Body of pancreas (tissue), 4 donors: Measurements from ENCODE around the gene FBXO34. TPM values are rescaled to one million over a fixed set of nuclear protein-coding genes. Genes with fewer than 3 reads are reported as not detected.

Source experiments
- ATAC-seq: fragments of 150-250 bp; one replicate; pipeline ENCODE4 v1.9.1; 2016
- DNase-seq, 4 donors: peaks; one replicate each; pipeline ENCODE4 v3.0.0-alpha.2; 2019
- H3K27ac ChIP-seq, 4 donors: fragments of 200-600 bp; sonication (generic); 1 replicate in 3 of 4; 2 replicates in 1 of 4; pipeline versions ENCODE4 v1.5.1 to v1.6.1; 2016 to 2019; ENCODE audit warnings: mild to moderate bottlenecking in 1 of 4, mixed read lengths in 1 of 4, moderate library complexity in 1 of 4
- H3K27me3 ChIP-seq, 2 donors: fragments of 200-600 bp; sonication (generic); one replicate each; pipeline ENCODE4 v1.6.0; 2016; ENCODE audit warnings: mild to moderate bottlenecking in 1 of 2
- H3K36me3 ChIP-seq, 2 donors: fragments of 200-600 bp; sonication (generic); replicated peaks in 1 of 2; 2 replicates each; pipeline ENCODE4 v1.5.1; 2016; ENCODE audit warnings: low read depth in 2 of 2; ENCODE audit not compliant: insufficient read depth in 1 of 2
- H3K4me1 ChIP-seq: fragments of 200-600 bp; sonication (generic); one replicate; pipeline ENCODE4 v1.6.0; 2016
- H3K4me3 ChIP-seq, 2 donors: fragments of 200-600 bp; sonication (generic); 1 replicate in 1 of 2; 2 replicates in 1 of 2; pipeline ENCODE4 v1.5.1; 2016 to 2019
- H3K9me3 ChIP-seq, 3 donors: fragments of 200-600 bp; sonication (generic); 1 replicate in 2 of 3; 2 replicates in 1 of 3; pipeline ENCODE4 v1.5.1; 2016
- POLR2A ChIP-seq, 3 donors: fragments of 450-650 bp; IDR thresholded peaks; one replicate each; pipeline ENCODE4 v1.6.1; 2016; ENCODE audit warnings: antibody characterized with exemption in 3 of 3, mild to moderate bottlenecking in 2 of 3
- WGBS, 2 donors: methylation state at CpG; one replicate each; pipeline ENCODE4 v1.1.5; 2017; 5-methylcytosine and 5-hydroxymethylcytosine counted together
- intact Hi-C: fragments of 100-400 bp; cut with DNase I; formaldehyde crosslinking; loops from one replicate; pipeline ENCODE4 v1.15.1; 2023
- total RNA-seq, 2 donors: library from RNA; depleted of rRNA; stranded (reverse); fragments of >200 nt; gene quantifications; one replicate each; pipeline ENCODE4 v1.1.0, GENCODE V29; 2016
- TF ChIP-seq, protein P1 (sequence below), 7 experiments: fragments of 450-650 bp in 4 of 7; fragments of 200-600 bp in 3 of 7; sonication (generic) in 3 of 7; IDR thresholded peaks; one replicate each; pipeline ENCODE4 v1.5.1; 2016 to 2019; ENCODE audit warnings: antibody characterized with exemption in 7 of 7

FBXO34 gene
- total RNA-seq, 2 donors from 2014 or later: 14.2 to 17.4 TPM

DNA sequence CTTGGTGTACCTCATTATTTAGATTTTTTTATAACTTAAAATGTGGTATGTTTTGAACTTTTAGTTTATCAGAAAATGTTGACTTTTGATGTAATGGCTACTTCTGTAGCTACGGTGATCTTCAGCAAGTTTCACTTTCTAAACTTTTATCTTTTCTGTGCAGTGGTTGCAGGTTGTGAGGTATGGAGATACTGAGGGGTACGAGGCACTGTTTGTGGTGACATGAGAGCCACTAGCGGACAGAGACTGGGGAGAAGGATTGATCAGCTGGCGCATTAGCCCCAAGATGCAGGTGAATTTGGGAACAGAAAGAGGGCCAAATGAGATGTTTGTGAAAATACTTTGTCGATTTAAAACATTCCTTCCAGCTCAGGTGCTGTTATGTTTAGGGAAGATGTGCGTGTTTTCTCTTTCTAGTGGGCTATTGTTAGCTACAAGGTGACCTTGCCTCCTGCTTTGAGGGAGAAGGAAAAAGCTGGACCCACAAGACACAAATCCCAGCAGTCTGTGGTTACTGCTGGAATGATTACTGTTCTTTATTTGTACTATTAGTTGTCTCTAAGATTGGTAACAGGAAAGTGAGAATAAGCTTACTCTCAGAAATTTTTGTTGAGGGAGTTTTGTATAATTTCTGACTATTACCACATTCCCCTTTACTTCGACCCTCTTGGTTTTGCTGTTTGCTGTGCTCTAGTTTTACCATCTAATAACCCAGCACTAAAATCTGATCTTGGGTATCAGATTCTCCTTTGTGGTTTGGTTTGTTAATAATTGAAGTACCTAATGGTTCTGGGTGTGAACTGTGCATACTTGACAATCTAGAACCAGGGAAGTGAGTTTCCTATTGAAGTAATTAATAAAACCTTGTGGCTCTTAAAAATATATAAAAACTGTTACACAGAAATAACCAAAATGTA, 61.7 kb downstream of the FBXO34 start:
- intact Hi-C loops: no loop called here
- Histone ChIP-seq H3K4me3 (no peak overlapping the region), H3K9me3 (no peaks in the 10 kb centered on the region), H3K27ac (peak overlapping the region in 3 of 4 donors; percentile 2 to 48 (median 43)), H3K36me3 (no peaks in the 10 kb centered on the region), H3K27me3 (no peaks in the 10 kb centered on the region), H3K4me1 (peaks cover 35% of the 10 kb centered on the region)
- no peak for ATAC-seq
- TF ChIP-seq, protein P1, sequence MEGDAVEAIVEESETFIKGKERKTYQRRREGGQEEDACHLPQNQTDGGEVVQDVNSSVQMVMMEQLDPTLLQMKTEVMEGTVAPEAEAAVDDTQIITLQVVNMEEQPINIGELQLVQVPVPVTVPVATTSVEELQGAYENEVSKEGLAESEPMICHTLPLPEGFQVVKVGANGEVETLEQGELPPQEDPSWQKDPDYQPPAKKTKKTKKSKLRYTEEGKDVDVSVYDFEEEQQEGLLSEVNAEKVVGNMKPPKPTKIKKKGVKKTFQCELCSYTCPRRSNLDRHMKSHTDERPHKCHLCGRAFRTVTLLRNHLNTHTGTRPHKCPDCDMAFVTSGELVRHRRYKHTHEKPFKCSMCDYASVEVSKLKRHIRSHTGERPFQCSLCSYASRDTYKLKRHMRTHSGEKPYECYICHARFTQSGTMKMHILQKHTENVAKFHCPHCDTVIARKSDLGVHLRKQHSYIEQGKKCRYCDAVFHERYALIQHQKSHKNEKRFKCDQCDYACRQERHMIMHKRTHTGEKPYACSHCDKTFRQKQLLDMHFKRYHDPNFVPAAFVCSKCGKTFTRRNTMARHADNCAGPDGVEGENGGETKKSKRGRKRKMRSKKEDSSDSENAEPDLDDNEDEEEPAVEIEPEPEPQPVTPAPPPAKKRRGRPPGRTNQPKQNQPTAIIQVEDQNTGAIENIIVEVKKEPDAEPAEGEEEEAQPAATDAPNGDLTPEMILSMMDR (IDR thresholded peaks at IDR 0.05): no peak
- TF ChIP-seq POLR2A (IDR thresholded peaks at IDR 0.05): no peak
- 37 to 47% methylated on average over 7 of the region's 7 CpGs for WGBS, 2 donors
- no peak for DNase-seq

DNA sequence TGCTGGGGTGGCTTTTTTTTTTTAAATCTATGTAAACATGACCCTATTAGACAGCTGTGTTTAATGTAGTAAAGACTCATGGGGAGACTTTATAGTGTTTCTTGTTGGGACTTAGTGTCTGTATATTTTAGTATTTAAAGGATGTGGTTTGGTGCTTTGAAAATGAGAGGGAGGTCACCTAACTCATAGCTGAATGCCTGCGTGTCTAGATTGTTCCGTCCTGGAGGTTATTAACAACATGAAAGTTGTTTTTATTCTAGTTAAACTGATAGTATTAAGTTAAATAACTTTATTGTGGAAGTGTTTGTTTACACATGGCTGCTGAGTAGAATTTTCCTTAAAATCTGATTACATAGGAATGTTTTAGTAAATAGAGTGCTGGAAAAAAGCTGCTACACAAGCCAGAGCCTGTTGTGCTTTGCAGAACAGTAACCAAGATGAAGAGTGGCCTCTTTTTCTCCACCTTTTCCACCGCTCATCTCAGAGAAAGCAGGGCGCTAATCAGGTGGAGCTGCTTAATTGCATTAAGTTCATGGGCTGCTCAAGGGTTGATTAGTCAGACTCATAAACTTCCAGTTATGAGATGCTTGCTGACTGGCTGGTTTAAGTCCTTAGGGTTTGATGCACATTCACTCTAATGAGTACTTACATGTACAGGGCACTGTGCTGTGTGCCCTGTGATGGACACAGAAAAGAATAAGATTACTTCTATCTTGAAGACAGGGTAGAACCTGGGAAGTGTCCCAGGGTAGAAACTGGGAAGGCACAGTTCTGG, 62.7 kb downstream of the FBXO34 start:
- peak; percentile 33 for ATAC-seq
- Histone ChIP-seq H3K27me3 (no peaks in the 10 kb centered on the region), H3K4me3 (no peak overlapping the region), H3K27ac (peak overlapping the region in 2 of 4 donors; percentile 30 to 43), H3K4me1 (peaks cover 26% of the 10 kb centered on the region), H3K36me3 (no peaks in the 10 kb centered on the region), H3K9me3 (no peaks in the 10 kb centered on the region)
- no peak for DNase-seq
- WGBS, 2 donors: 32 to 37% methylated on average over 4 of the region's 4 CpGs
- intact Hi-C loops: no loop called here
- TF ChIP-seq, protein P1 (IDR thresholded peaks at IDR 0.05): no peak
- no peak for TF ChIP-seq POLR2A (IDR thresholded peaks at IDR 0.05)

DNA sequence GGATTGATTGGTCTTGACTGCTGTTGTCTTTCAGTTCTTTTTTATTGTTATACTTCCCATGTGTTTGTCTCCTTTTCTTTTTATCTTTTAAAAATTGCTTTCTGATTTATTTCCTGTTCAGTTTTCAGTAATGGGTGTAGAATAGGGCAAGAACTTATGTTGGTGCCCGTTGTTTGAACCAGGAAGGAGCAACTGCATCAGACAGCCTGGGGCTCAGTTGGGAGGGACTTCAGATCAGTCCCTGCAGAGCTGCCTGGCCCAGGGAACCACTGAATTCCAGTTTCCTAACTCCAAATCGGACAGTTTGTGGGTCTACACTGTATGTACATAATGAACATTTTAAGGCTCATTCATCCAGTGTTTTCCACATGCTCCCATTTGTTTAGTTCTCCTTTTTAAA, 64.9 kb downstream of the FBXO34 start:
- Histone ChIP-seq H3K9me3 (no peaks in the 10 kb centered on the region), H3K4me1 (peaks cover 45% of the 10 kb centered on the region), H3K27ac (peak overlapping the region in 1 of 4 donors; percentile 41), H3K27me3 (no peaks in the 10 kb centered on the region), H3K4me3 (no peak overlapping the region), H3K36me3 (no peaks in the 10 kb centered on the region)
- 48 to 56% methylated on average over 2 of the region's 2 CpGs for WGBS, 2 donors
- ATAC-seq: no peak
- DNase-seq: peak in 1 of 4 donors; percentile 35
- intact Hi-C loops: no loop called here
- no peak for TF ChIP-seq POLR2A (IDR thresholded peaks at IDR 0.05)
- TF ChIP-seq, protein P1 (IDR thresholded peaks at IDR 0.05): no peak

DNA sequence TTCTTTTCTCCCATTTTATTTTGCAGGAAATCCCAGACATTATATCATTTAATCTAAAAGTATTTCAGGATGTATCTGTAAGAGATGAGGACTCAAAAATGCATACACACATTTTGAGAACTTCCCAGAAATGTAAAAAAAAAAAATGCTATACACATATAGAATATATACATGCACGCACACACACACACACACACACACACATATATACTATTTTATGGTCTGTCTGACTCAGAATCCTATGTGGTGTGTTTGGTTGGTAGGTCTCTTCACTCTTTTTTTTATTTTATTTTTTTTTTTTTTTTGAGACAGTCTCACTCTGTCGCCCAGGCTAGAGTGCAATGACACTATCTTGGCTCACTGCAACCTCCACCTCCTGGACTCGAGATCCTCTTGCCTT, 65.5 kb downstream of the FBXO34 start:
- TF ChIP-seq, protein P1 (IDR thresholded peaks at IDR 0.05): no peak
- TF ChIP-seq POLR2A (IDR thresholded peaks at IDR 0.05): no peak
- intact Hi-C loops: no loop called here
- no peak for DNase-seq
- Histone ChIP-seq H3K27me3 (no peaks in the 10 kb centered on the region), H3K4me1 (peaks cover 49% of the 10 kb centered on the region), H3K36me3 (no peaks in the 10 kb centered on the region), H3K9me3 (no peaks in the 10 kb centered on the region), H3K27ac (peak overlapping the region in 1 of 4 donors; percentile 41), H3K4me3 (no peak overlapping the region)
- 91 to 93% methylated on average over 3 of the region's 3 CpGs for WGBS, 2 donors
- no peak for ATAC-seq
